Measurements from ENCODE around the gene FGFBP2.

The FGFBP2 gene

GRCh38 chr4:15947684-15948083 lies 15.3 kb downstream of the FGFBP2 start:
- Mint-ChIP-seq H3K27me3 (peaks cover 8% of the 10 kb centered on the region), H3K9me3 (no peaks in the 10 kb centered on the region), H3K27ac (no peak overlapping the region), H3K4me3 (no peak overlapping the region), H3K4me1 (peaks cover 6% of the 10 kb centered on the region)
- ATAC-seq (no peak), DNase-seq (no peak)

- ATAC-seq (no peak), DNase-seq (no peak)
- no peak overlapping the region for H3K27ac Mint-ChIP-seq
- no peaks in the 10 kb centered on the region for H3K4me1 Mint-ChIP-seq
- peaks cover 13% of the 10 kb centered on the region for H3K27me3 Mint-ChIP-seq
- no peaks in the 10 kb centered on the region for H3K9me3 Mint-ChIP-seq
- H3K4me3 Mint-ChIP-seq, result no peak overlapping the region
Measured at GRCh38 chr4:15945516-15945915, 17.5 kb downstream of the FGFBP2 start.

- no peak for DNase-seq
- Mint-ChIP-seq H3K27me3 (peaks cover 16% of the 10 kb centered on the region), H3K4me1 (no peaks in the 10 kb centered on the region), H3K27ac (no peak overlapping the region), H3K9me3 (no peaks in the 10 kb centered on the region), H3K4me3 (no peak overlapping the region)
- ATAC-seq, result no peak
Measured at GRCh38 chr4:15944895-15945294, 18.1 kb downstream of the FGFBP2 start.

GRCh38 chr4:15942283-15942682 lies 20.7 kb downstream of the FGFBP2 start:
- peaks cover 22% of the 10 kb centered on the region for H3K27me3 Mint-ChIP-seq
- no peak overlapping the region for H3K4me3 Mint-ChIP-seq
- H3K9me3 Mint-ChIP-seq, result no peaks in the 10 kb centered on the region
- DNase-seq (no peak), ATAC-seq (no peak)
- no peak overlapping the region for H3K27ac Mint-ChIP-seq
- H3K4me1 Mint-ChIP-seq, result peaks cover 6% of the 10 kb centered on the region

- Mint-ChIP-seq H3K27ac (no peak within 1 kb of the TSS), H3K9me3 (no peaks in the 10 kb centered on the region)
- no peak for ATAC-seq
Measured at GRCh38 chr4:15938640-15939039, 24.3 kb downstream of the FGFBP2 start, which contains the start of gene FGFBP1. Gene FGFBP1 (minus strand): TSS chr4:15938740. CDS start chr4:15936632, 2,108 bp downstream.

GRCh38 chr4:15938182-15938581 lies 24.8 kb downstream of the FGFBP2 start:
- no peak overlapping the region for H3K27ac Mint-ChIP-seq
- DNase-seq (no peak), ATAC-seq (no peak)
- no peak overlapping the region for H3K4me3 Mint-ChIP-seq
- peaks cover 12% of the 10 kb centered on the region for H3K4me1 Mint-ChIP-seq
- H3K9me3 Mint-ChIP-seq, result no peaks in the 10 kb centered on the region
- H3K27me3 Mint-ChIP-seq, result peaks cover 15% of the 10 kb centered on the region

More at GRCh38 chr4:15938640-15939039, 24.3 kb downstream of the FGFBP2 start, which contains the start of gene FGFBP1:
- no peak for DNase-seq
- peaks cover 15% of the 10 kb centered on the region for H3K27me3 Mint-ChIP-seq
- H3K4me3 Mint-ChIP-seq, result no peak within 1 kb of the TSS
- peaks cover 12% of the 10 kb centered on the region for H3K4me1 Mint-ChIP-seq

GRCh38 chr4:15936495-15936894 lies 26.5 kb downstream of the FGFBP2 start:
- DNase-seq (no peak), ATAC-seq (no peak)
- peaks cover 13% of the 10 kb centered on the region for H3K4me1 Mint-ChIP-seq
- no peaks in the 10 kb centered on the region for H3K9me3 Mint-ChIP-seq
- H3K27me3 Mint-ChIP-seq, result peaks cover 22% of the 10 kb centered on the region
- no peak overlapping the region for H3K4me3 Mint-ChIP-seq
- no peak overlapping the region for H3K27ac Mint-ChIP-seq

GRCh38 chr4:15935504-15936402 lies 27.2 kb downstream of the FGFBP2 start:
- Mint-ChIP-seq H3K27ac (no peak overlapping the region), H3K4me3 (no peak overlapping the region), H3K27me3 (peaks cover 26% of the 10 kb centered on the region), H3K9me3 (no peaks in the 10 kb centered on the region), H3K4me1 (peaks cover 20% of the 10 kb centered on the region)
- no peak for ATAC-seq
- no peak for DNase-seq

- H3K4me3 Mint-ChIP-seq, result no peak overlapping the region
- H3K27ac Mint-ChIP-seq, result no peak overlapping the region
- DNase-seq (no peak), ATAC-seq (no peak)
- no peaks in the 10 kb centered on the region for H3K9me3 Mint-ChIP-seq
- peaks cover 26% of the 10 kb centered on the region for H3K27me3 Mint-ChIP-seq
- peaks cover 35% of the 10 kb centered on the region for H3K4me1 Mint-ChIP-seq
Measured at GRCh38 chr4:15934259-15934658, 28.7 kb downstream of the FGFBP2 start.

- Mint-ChIP-seq H3K9me3 (no peaks in the 10 kb centered on the region), H3K4me1 (peaks cover 29% of the 10 kb centered on the region), H3K27ac (no peak overlapping the region), H3K27me3 (peaks cover 19% of the 10 kb centered on the region), H3K4me3 (no peak overlapping the region)
- no peak for DNase-seq
- ATAC-seq, result no peak
Measured at GRCh38 chr4:15931451-15932210, 31.3 kb downstream of the FGFBP2 start.

- Mint-ChIP-seq H3K9me3 (no peaks in the 10 kb centered on the region), H3K27me3 (peaks cover 19% of the 10 kb centered on the region), H3K4me1 (peaks cover 29% of the 10 kb centered on the region), H3K27ac (no peak overlapping the region), H3K4me3 (peak overlapping the region in 1 of 2 donors; percentile 27)
- peak; percentile 27 for ATAC-seq
- DNase-seq, result no peak
Measured at GRCh38 chr4:15930314-15930713, 32.7 kb downstream of the FGFBP2 start.

- H3K4me1 Mint-ChIP-seq, result peaks cover 29% of the 10 kb centered on the region
- DNase-seq (no peak), ATAC-seq (peak; percentile 70)
- peaks cover 22% of the 10 kb centered on the region for H3K27me3 Mint-ChIP-seq
- no peak overlapping the region for H3K27ac Mint-ChIP-seq
- no peaks in the 10 kb centered on the region for H3K9me3 Mint-ChIP-seq
- peak overlapping the region in 1 of 2 donors; percentile 21 for H3K4me3 Mint-ChIP-seq
Measured at GRCh38 chr4:15929540-15929939, 33.4 kb downstream of the FGFBP2 start.

- H3K4me1 Mint-ChIP-seq, result peaks cover 29% of the 10 kb centered on the region
- H3K9me3 Mint-ChIP-seq, result no peaks in the 10 kb centered on the region
- DNase-seq (no peak), ATAC-seq (peak; percentile 30)
- H3K27me3 Mint-ChIP-seq, result peaks cover 28% of the 10 kb centered on the region
- no peak overlapping the region for H3K4me3 Mint-ChIP-seq
- no peak overlapping the region for H3K27ac Mint-ChIP-seq
Measured at GRCh38 chr4:15928883-15929282, 34.1 kb downstream of the FGFBP2 start.

- Mint-ChIP-seq H3K27me3 (peaks cover 27% of the 10 kb centered on the region), H3K4me1 (peaks cover 28% of the 10 kb centered on the region), H3K9me3 (no peaks in the 10 kb centered on the region), H3K4me3 (no peak overlapping the region), H3K27ac (no peak overlapping the region)
- no peak for DNase-seq
- ATAC-seq, result no peak
Measured at GRCh38 chr4:15926486-15926885, 36.5 kb downstream of the FGFBP2 start.

- no peak for ATAC-seq
- no peak overlapping the region for H3K27ac Mint-ChIP-seq
- peaks cover 22% of the 10 kb centered on the region for H3K4me1 Mint-ChIP-seq
- no peaks in the 10 kb centered on the region for H3K9me3 Mint-ChIP-seq
- H3K27me3 Mint-ChIP-seq, result peaks cover 23% of the 10 kb centered on the region
- no peak for DNase-seq
- no peak overlapping the region for H3K4me3 Mint-ChIP-seq
Measured at GRCh38 chr4:15925830-15926229, 37.1 kb downstream of the FGFBP2 start.

GRCh38 chr4:15921592-15921932 lies 41.4 kb downstream of the FGFBP2 start:
- Mint-ChIP-seq H3K9me3 (no peaks in the 10 kb centered on the region), H3K4me3 (no peak overlapping the region), H3K27me3 (peaks cover 38% of the 10 kb centered on the region), H3K4me1 (no peaks in the 10 kb centered on the region), H3K27ac (no peak overlapping the region)
- DNase-seq (no peak), ATAC-seq (no peak)

Data from stimulated activated naive CD8-positive, alpha-beta T cell treated with anti-CD3 and anti-CD28 coated beads, Interleukin-15, amount 100 ng/mL, for 72 hours (primary cell).